GM21423 (cell line): ENCODE results near the gene ATG13.

ENCODE experiments used
- ATAC-seq: cut with Tn5 transposase; IDR thresholded peaks from one replicate; pipeline ENCODE4 v1.9.1; 2021; ENCODE audit warnings: mild to moderate bottlenecking, moderate library complexity; ENCODE audit not compliant: unreplicated experiment

ATG13 gene

DNA sequence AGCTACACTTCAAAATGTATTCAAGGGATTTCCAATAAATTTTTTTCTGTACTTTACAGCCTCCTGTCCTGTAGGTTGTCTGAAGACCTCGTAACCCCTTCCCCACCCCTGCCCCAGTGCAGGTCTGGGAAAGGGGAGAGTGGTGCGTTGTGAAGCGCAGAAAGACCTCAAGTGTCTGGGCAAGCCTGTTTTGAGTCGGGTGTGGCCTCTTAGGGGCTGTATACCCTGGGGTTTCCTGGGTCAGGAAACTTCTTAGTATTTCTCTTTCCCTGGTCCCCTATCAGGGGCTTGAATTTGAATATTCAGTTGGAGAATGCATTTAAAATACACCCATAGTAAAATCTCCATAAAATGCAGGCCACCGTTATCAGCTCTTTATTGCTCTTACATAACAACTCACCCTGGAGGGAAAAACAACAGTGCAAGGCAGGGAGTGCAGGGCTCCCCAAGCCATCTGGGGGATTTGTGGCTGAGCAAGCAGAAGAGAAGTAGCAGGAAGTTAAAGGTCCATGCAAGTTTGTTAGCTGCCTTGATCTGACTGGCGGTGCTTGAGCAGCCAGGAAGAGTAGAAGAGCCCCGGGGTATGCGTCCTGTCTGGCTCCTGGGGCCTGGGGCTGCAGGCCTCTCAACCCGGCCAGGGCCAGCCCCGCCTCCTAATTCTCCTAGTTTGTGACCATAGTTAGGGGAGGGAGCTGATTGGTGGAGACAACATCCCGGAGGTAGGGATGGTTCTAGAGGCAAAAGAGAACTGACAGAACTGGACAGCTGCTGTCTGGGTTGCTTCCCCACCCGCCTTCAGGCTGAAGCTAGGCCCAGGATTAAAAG is 57.3 kb downstream of the ATG13 start:
- ATAC-seq, result no peak

DNA sequence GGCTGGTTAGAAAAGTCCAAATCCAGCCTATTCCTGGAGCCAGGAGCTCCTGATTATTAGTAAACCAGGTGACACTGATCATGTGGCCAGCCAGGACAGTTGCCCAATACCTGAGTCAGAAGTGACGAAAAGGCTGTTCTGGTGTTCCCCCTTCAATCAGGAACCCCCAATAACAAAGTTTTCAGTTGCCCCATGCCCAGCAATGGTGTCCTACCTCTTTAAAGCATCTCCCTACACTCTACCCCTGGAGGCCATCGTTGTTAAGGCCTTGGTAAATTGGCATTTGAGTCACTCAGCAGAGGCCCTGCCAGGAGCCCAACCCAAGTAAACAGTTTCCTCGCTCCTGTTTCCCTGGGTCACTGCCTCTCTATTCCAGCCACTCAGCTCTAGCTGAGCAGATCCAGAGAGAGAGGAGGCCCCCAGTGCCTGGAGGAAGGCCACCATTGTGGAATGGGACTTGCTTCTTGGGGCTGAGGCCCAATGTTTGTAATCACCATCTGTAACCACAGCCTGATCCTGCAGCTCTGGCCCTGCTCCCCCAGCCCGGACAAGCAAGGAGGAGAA is 58.0 kb downstream of the ATG13 start:
- no peak for ATAC-seq

DNA sequence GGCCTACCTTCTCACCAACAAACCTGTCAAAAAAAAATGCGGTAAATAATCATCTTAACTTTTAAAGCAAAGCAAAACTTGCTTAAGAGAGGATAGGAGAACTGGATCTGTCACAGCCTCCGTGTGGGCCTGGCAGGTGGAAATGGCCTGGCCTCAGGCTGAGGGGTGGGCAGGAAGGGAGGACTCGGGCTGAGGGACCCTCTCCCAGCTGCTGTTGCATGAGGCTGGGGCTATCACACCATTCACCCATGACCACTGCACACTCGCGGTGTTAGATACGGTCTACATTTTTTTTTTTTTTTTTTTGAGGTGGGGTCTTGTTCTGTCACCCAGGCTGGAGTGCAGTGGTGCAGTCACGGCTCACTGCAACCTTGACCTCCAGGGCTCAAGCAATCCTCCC is 58.6 kb downstream of the ATG13 start:
- ATAC-seq, result no peak

DNA sequence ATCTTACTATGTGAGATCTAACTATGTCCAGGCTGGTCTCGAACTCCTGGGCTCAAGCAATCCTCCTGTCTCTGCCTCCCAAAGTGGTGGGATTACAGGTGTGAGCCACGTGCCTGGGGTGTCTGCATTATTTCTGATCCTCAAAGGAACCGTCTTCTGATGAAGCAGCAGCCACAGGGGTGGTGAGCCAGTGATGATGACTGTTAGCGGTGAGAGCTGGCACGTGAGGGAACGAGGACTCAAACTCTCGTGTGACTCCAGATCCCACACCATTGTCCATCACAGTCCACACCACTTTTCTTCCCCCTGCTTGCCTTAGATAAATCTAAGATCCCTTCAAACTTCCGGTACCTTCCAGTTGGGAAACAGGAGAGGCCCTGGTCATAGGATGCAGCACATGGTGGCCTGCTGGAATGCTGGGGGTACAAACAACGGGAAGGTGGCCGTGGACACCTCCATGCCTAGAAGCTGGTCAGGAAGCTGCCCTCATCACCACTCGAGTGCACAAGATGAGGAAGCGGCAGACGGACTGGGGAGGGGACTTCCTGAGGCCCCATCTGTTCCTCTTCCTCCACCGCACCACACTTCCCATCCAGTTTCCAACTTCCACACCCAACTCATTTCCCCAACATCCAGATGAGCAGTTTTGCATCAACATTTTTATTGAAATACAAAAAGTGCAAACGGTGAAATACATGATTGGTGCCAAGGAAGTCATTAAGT is 59.2 kb downstream of the ATG13 start:
- no peak for ATAC-seq

GRCh38 chr11:46677169-46677568 is 59.8 kb downstream of the ATG13 start:
- no peak for ATAC-seq

GRCh38 chr11:46677991-46678740 is 60.8 kb downstream of the ATG13 start:
- no peak for ATAC-seq

DNA sequence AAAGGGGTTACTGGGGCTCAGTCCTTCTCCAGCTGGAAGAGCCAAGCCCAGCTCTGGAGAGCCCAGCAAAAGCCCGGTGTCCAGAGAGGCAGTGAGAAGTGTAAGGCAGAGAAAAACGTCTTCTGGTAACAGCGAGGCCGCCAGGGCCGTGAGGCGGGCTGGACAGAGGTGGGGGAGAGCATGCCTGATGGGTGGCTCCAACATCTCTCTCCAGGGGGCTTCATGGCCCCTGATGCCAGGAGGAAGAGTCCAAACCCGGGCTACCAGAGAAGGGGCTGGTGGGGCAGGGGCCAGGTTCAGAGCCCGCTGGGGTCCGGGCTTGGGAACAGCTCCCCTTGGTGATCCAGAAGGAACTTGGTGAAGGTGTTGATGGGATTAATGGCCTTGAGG is 61.4 kb downstream of the ATG13 start:
- ATAC-seq, result no peak

DNA sequence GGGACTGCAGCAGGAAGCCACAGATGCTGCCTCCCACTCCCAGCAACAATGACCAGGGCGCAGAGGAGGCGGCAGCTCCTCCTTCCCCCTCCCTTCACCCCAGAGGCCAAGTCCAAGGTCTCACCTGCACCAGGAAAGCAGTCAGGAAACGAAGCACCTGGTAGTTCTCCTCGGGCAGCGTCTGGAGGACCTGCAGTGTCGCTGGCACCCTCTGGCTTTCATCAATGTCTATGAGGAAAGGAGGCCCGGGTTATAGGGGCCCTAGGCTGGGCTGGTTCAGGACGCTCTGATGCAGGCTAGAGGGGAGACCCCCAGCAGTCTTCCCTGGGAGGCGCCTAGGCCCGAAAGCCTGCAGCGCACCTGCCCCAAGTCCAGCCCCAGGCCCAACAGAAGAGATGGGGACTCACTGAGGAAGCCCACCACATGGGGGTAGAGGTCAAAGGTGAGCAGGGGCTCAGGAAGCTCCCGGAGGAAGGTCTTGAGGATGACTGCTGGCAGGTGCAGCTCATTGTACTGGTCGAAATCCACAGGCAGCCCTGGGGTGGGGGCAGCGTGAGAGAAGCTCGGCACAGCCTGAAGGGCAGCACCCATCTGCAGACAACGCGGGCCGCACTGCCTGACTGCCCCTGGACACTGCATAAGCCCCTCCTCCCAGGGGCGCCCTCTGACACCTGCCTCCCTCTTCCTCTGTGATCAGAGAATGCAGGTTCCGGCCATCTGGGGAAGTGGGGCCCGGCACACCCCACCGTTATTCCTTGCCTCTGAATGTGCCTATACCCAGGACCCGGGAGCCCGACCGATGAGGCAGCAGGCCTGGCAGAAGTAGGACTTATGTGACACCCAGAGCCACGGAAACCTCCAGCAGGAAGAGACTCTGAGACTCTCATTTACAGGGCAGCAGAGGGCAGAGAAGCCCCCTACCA is 62.1 kb downstream of the ATG13 start:
- ATAC-seq, result no peak

DNA sequence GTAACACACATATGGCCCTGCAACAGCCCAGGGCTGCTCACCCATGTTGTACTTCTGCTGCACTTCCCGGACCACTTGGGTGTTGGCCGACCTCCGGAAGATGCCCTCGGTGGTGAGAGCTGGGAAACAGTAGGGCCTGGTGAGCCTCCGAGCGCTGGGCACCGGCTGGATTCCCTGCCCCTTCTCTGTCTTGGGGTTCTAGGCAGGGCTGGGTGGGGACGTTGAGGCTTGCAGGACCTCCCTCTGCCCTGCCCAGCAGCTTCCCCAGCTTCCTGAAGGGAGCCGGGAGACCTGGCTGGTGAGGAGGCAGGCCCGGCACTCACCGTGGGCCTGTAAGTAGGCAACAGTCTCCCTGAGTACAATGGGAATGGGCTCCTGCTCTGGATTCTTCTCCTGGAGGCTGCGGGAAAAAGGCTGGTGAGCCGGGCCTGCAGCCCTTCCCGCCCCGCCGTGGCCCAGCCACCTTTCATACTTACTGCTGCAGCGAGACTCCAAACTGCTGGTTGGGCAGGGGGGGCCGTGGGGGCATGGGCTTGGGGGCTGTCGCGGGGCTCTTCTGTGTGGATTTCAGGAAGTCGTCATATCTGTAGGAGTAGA is 62.9 kb downstream of the ATG13 start:
- ATAC-seq, result no peak

DNA sequence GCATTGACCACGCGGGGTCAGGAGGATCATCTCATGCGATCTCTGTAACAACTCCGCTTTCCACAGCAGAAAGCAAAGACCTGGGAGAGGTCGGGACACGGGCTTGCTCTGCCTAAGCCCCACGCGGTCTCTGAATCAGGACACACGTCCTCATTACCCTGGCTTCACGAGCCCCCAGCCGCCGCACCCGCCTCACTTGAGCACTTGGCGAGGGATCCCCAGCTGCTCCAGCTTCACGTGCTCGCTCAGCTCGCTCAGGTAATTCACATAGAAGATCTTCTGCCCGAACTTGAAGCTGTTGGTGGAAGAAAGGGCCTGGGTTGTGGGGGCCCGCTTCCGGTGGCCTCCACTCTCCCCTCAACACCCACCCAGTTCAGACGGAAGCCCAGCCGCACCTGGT is 63.5 kb downstream of the ATG13 start:
- ATAC-seq, result no peak

DNA sequence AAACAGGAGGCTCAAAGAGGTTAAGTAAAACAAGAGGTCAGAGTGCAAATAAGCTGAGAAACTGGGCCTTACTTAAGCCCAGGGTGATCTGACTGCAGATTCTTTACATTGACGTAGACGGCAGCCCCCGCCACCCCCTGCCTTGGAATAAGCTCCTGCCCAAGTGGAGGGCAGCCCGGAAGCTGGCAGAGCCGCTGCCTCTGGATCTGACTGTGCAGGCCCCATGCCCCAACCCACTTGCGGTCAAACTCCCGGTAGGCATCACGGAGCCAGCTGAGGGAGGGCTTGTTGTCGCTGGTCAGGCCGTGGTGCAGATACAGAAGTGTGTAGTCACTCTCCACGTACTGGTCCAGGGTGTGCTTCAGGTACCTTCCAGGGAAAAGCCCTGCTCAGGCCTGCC is 64.5 kb downstream of the ATG13 start:
- ATAC-seq, result no peak

GRCh38 chr11:46682773-46683752 is 65.7 kb downstream of the ATG13 start:
- ATAC-seq, result no peak

DNA sequence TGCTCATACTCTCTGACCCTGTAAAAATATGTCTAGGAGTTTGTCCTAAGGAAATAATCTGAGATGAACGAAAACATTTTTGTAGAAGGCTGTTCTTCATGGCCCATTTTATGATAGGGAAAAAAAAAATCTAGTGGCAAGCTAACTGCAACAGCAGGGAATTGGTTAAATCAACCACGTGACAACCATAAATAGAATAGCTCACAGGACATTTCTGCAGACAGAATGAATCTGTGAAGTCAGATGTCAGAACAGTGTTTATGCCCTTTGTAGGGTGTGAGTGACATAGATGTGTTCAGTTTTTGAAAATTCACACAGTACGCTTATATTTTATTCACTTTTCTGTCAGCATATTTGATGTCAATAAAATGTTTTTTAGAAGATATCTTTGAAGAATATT is 67.0 kb downstream of the ATG13 start:
- ATAC-seq, result no peak

GRCh38 chr11:46686886-46687795 is 69.8 kb downstream of the ATG13 start:
- no peak for ATAC-seq

GRCh38 chr11:46690702-46691101 is 73.3 kb downstream of the ATG13 start:
- ATAC-seq, result no peak

DNA sequence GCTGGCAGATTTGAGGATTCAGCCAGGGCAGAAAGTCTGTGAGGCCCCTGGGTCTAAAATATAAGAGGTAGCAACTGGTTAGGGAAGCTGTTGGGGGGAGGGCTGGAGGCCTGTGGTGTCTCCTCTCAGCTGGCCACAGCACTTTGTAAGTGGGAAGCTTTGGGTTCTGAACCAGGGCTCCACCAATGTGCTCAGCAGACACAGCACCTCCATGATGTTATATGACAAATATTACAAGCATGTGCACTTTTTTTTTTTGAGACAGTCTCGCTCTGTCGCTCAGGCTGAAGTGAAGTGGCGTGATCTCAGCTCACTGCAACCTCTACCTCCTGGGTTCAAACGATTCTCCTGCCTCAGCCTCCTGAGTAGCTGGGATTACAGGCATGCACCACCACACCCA is 75.1 kb downstream of the ATG13 start:
- ATAC-seq, result no peak

DNA sequence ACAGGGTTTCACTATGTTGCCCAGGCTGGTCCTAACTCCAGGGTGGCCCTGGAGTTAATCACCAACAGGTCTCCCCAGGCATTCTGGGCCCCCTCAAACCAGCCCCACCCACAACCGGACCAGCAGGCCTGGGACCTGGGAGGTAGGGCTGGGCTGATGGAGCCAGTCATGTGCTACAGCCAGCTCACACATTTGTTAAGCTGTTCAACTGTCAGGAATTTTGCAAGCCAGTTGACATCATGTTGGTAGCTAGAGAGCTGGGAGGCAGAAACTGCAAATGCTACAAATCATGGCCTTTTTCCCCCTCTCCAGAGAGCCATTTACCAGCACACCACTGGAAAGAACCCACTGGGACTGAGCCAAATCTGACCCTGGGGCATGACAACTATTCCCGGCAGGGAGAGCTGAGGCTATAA is 76.3 kb downstream of the ATG13 start:
- ATAC-seq, result no peak

DNA sequence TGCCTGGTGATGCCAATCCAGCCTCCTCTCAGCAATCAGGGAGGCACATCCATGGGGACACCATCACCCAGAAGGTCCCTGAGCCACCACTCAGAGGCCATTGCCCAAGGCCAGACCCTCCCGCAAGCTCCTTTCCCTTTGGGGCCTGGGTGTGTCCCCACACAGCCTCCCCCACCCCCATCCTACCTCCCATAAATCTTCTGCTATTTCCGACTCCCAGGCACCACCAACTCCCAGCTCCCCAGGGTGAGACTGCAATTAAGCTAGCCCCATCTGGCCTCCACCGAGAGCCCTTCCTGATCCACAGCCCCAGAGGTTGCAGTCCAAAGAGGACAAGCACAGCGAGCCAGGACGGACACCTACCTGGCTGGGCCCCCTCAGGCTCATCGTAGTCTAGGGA is 76.7 kb downstream of the ATG13 start:
- no peak for ATAC-seq
